Mesothelial cell of epicardium (in vitro differentiated cells): Measurements from ENCODE around the gene C10orf143. TPM values are rescaled to one million over a fixed set of nuclear protein-coding genes. Genes with fewer than 3 reads are reported as not detected.
"Not testable (repeated sequence)": the region's sequence is repeated elsewhere in the genome, so short reads cannot be mapped to it uniquely, and the experiment has no call there.

ENCODE experiments used
- DNase-seq, 2 experiments: peaks; one replicate each; pipeline ENCODE4 v3.0.0; 2021; ENCODE audit warnings: low spot score in 2 of 2; ENCODE audit not compliant: unreplicated experiment in 2 of 2
- H3K27ac Mint-ChIP-seq: 2 replicates; pipeline ENCODE4 v1.8.0; 2021; ENCODE audit warnings: mixed read lengths
- H3K27me3 Mint-ChIP-seq: 2 replicates; pipeline ENCODE4 v1.8.0; 2021; ENCODE audit warnings: low read depth, mixed read lengths
- H3K36me3 Mint-ChIP-seq: 2 replicates; pipeline ENCODE4 v1.8.0; 2021; ENCODE audit warnings: mixed read lengths
- H3K4me1 Mint-ChIP-seq: 2 replicates; pipeline ENCODE4 v1.8.0; 2021; ENCODE audit warnings: mixed read lengths
- H3K4me3 Mint-ChIP-seq: 2 replicates; pipeline ENCODE4 v1.8.0; 2021; ENCODE audit warnings: mild to moderate bottlenecking, moderate library complexity, mixed read lengths
- H3K9me3 Mint-ChIP-seq: 2 replicates; pipeline ENCODE4 v1.8.0; 2021; ENCODE audit warnings: mixed read lengths
- CTCF ChIP-seq: fragments of 200-600 bp; sonication (generic); IDR thresholded peaks from one replicate; pipeline ENCODE4 v1.5.0; 2021; ENCODE audit warnings: antibody characterized with exemption; ENCODE audit not compliant: unreplicated experiment
- total RNA-seq: library from RNA; stranded (reverse); gene quantifications from 3 replicates; pipeline ENCODE4 v1.2.1, GENCODE V29; 2021

The C10orf143 gene
- total RNA-seq, 1 donor from 2014 or later, result 2.2 TPM

- Mint-ChIP-seq H3K27me3 (peaks cover 10% of the 10 kb centered on the region), H3K4me1 (no peaks in the 10 kb centered on the region), H3K27ac (no peak overlapping the region), H3K4me3 (no peak overlapping the region), H3K9me3 (peaks cover 15% of the 10 kb centered on the region), H3K36me3 (no peaks in the 10 kb centered on the region)
- no peak for DNase-seq
- no peak for TF ChIP-seq CTCF
These were observed 83.8 kb downstream of the C10orf143 start for GRCh38 chr10:130026670-130027456.

GRCh38 chr10:130025811-130026485 is 84.7 kb downstream of the C10orf143 start:
- Mint-ChIP-seq H3K27ac (no peak overlapping the region), H3K36me3 (no peaks in the 10 kb centered on the region), H3K4me1 (no peaks in the 10 kb centered on the region), H3K9me3 (peaks cover 6% of the 10 kb centered on the region), H3K27me3 (peaks cover 6% of the 10 kb centered on the region), H3K4me3 (no peak overlapping the region)
- TF ChIP-seq CTCF, result no peak
- no peak for DNase-seq

- TF ChIP-seq CTCF, result no peak
- DNase-seq, result no peak
- H3K27me3 Mint-ChIP-seq, result peaks cover 6% of the 10 kb centered on the region
- no peaks in the 10 kb centered on the region for H3K36me3 Mint-ChIP-seq
- H3K27ac Mint-ChIP-seq, result no peak overlapping the region
- peaks cover 6% of the 10 kb centered on the region for H3K9me3 Mint-ChIP-seq
- H3K4me3 Mint-ChIP-seq, result no peak overlapping the region
- H3K4me1 Mint-ChIP-seq, result no peaks in the 10 kb centered on the region
These were observed 85.3 kb downstream of the C10orf143 start for GRCh38 chr10:130025326-130025725.

- Mint-ChIP-seq H3K27ac (no peak overlapping the region), H3K36me3 (no peaks in the 10 kb centered on the region), H3K4me3 (no peak overlapping the region), H3K9me3 (peaks cover 4% of the 10 kb centered on the region), H3K4me1 (no peaks in the 10 kb centered on the region), H3K27me3 (peaks cover 6% of the 10 kb centered on the region)
- DNase-seq, result no peak
- TF ChIP-seq CTCF, result no peak
These were observed 85.8 kb downstream of the C10orf143 start for GRCh38 chr10:130024779-130025325.

- H3K4me1 Mint-ChIP-seq, H3K4me3 Mint-ChIP-seq, H3K27ac Mint-ChIP-seq, DNase-seq, H3K27me3 Mint-ChIP-seq, H3K9me3 Mint-ChIP-seq, H3K36me3 Mint-ChIP-seq: not testable (repeated sequence)
These were observed 86.3 kb downstream of the C10orf143 start for GRCh38 chr10:130024326-130024725.
